Measurements from ENCODE around the gene GK. TPM values are rescaled to one million over a fixed set of nuclear protein-coding genes. Genes with fewer than 3 reads are reported as not detected.

Gene GK
- total RNA-seq, 3 donors from 2014 or later, result 25.3 to 53.5 (median 32.2) TPM

DNA sequence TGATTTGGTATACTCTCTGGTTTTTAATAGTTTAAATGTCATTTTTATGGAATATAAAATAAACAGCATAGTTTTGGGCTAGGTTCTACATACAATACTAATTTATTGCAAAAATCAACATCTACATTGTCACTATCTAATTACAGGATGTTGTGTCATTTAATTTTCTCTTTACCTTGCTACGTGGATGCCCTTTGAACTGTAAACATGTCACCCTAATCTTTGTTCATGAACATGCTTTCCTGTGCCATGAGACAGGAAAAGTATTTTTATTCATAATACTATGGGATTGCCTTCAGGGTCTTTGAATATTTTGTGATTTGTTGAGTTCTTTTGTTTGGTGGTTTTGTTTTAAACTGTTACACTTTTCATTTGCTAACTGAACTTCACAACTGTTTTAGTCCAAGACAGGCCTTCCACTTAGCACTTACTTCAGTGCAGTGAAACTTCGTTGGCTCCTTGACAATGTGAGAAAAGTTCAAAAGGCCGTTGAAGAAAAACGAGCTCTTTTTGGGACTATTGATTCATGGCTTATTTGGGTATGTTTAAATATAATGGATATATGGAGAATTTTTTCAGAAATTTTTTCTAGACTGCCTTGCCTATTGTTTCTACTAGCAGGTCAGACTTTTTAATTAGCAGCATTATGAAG is 40.9 kb downstream of the GK start:
- DNase-seq (no peak), ATAC-seq (peak; percentile 36)
- intact Hi-C loops (cut with DNase I, micrococcal nuclease), result no loop called here
- Histone ChIP-seq H3K4me3 (no peak overlapping the region), H3K36me3 (ENCODE audit: low read depth) (no peaks in the 10 kb centered on the region), H3K4me1 (ENCODE audit: low read depth) (no peaks in the 10 kb centered on the region), H3K9me3 (no peaks in the 10 kb centered on the region)
- TF ChIP-seq, protein P1, sequence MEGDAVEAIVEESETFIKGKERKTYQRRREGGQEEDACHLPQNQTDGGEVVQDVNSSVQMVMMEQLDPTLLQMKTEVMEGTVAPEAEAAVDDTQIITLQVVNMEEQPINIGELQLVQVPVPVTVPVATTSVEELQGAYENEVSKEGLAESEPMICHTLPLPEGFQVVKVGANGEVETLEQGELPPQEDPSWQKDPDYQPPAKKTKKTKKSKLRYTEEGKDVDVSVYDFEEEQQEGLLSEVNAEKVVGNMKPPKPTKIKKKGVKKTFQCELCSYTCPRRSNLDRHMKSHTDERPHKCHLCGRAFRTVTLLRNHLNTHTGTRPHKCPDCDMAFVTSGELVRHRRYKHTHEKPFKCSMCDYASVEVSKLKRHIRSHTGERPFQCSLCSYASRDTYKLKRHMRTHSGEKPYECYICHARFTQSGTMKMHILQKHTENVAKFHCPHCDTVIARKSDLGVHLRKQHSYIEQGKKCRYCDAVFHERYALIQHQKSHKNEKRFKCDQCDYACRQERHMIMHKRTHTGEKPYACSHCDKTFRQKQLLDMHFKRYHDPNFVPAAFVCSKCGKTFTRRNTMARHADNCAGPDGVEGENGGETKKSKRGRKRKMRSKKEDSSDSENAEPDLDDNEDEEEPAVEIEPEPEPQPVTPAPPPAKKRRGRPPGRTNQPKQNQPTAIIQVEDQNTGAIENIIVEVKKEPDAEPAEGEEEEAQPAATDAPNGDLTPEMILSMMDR (IDR thresholded peaks at IDR 0.05), result no peak

DNA sequence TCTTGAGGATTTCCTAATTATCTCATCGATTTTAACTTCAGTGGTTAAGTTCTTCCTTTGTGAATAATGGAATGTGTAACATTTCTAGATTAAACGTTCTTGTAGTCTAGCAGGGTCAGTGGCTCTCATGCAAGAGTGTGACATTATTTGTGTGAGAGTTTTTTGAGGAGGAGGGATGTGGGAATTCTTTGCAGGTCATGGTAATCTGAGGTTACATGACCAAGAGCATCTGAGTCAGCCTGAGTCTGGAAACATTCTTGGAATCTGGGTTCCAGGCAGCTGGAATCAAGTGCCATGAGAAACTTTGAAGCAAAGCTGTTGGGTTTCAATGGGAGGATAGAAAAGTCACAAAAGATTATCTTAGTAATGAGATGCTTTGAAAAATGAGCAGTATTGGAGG is 49.5 kb downstream of the GK start:
- Histone ChIP-seq H3K4me3 (no peak overlapping the region), H3K4me1 (ENCODE audit: low read depth) (no peaks in the 10 kb centered on the region), H3K36me3 (ENCODE audit: low read depth) (no peaks in the 10 kb centered on the region), H3K9me3 (no peaks in the 10 kb centered on the region)
- no peak for ATAC-seq
- DNase-seq, result no peak
- TF ChIP-seq, protein P1 (IDR thresholded peaks at IDR 0.05), result no peak
- intact Hi-C loops (cut with DNase I, micrococcal nuclease), result no loop called here

DNA sequence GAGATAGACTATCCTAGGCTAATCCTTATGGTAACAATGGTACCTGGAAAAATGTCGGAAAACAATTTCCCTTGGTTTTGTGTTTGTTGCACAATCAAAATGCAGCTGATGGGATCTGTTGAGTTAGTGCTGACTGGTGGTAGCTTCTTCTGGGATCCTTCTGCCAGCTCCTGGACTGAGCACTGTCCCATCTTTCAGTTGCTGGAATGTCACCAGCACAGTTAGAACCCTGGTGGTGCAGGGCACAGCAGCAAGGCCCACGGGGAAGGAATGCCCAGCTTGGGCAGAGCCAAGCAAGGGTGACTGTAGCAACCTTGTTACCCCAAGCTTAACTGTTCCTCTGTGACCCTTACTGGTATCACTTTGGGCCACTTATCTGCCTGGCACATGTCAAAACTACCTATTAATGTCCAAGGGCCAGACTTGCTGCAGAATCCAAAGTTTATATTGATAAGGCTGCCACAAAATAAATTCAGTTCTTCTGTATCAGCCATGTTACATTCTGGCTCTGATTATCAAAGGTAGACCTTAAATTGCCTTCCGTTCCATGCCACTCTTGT is 53.1 kb downstream of the GK start:
- Histone ChIP-seq H3K36me3 (ENCODE audit: low read depth) (no peaks in the 10 kb centered on the region), H3K4me1 (ENCODE audit: low read depth) (no peaks in the 10 kb centered on the region), H3K9me3 (no peaks in the 10 kb centered on the region), H3K4me3 (no peak overlapping the region)
- no peak for DNase-seq
- intact Hi-C loops (cut with DNase I, micrococcal nuclease), result no loop called here
- TF ChIP-seq, protein P1 (IDR thresholded peaks at IDR 0.05), result no peak
- ATAC-seq, result no peak

DNA sequence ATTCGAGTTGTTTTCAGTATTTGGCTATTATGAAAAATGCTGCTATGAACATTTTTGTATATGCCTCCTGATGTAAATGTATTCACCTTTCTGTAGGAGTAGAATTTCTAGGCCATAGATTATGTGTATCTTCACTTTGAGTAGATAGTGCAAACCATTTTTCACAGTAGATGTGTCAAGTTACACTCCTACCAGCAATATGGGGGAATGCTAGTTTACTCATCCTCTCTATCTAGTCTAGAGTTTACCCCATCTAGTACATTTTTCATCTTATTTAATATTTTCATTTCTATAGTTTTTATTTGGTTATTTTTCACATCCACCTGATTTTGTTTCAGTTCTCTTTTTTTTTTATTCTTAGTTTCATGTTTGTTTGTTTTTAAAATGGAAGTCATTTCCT is 59.0 kb downstream of the GK start:
- DNase-seq, result no peak
- TF ChIP-seq, protein P1 (IDR thresholded peaks at IDR 0.05), result no peak
- intact Hi-C loops (cut with DNase I, micrococcal nuclease), result no loop called here

DNA sequence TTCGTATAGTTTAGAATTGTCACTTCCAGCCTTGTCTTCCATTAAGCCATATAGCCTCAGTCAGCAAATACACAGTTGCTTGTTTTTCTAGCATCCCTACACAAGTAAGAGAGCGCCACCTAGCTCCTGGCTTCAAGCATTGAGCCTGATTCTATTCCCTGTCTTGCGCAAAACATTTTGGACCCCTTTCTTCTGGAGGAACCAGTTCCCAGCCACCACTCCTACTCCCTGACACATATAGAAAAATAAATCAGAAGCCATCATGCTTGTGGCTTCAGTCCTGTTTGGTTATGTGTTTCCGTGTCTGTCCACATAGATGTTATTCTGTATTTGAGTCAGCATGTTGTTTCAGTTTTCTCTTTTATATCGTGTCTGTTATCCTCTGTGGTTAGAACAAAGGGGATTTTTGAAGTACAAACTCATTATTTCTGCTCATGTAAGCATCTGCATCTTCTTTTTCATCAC is 59.9 kb downstream of the GK start:
- intact Hi-C loops (cut with DNase I, micrococcal nuclease), result no loop called here
- H3K4me1 ChIP-seq (ENCODE audit: low read depth), result no peaks in the 10 kb centered on the region
- TF ChIP-seq, protein P1 (IDR thresholded peaks at IDR 0.05), result peak; percentile 22
- H3K9me3 ChIP-seq, result no peaks in the 10 kb centered on the region
- DNase-seq, result peak in 2 of 3 donors; percentile 47 to 72
- no peak overlapping the region for H3K4me3 ChIP-seq
- H3K36me3 ChIP-seq (ENCODE audit: low read depth), result no peaks in the 10 kb centered on the region
- peak; percentile 76 for ATAC-seq

More for the DNA sequence above, 59.0 kb downstream of the GK start:
- Histone ChIP-seq H3K9me3 (no peaks in the 10 kb centered on the region), H3K36me3 (ENCODE audit: low read depth) (no peaks in the 10 kb centered on the region), H3K4me3 (no peak overlapping the region), H3K4me1 (ENCODE audit: low read depth) (no peaks in the 10 kb centered on the region)
- no peak for ATAC-seq
